Measurements from ENCODE around the gene MYBBP1A. TPM values are rescaled to one million over a fixed set of nuclear protein-coding genes. Genes with fewer than 3 reads are reported as not detected.

Gene MYBBP1A
- polyA plus RNA-seq, 3 donors, result 4.2 to 22.3 (median 5.3) TPM

- H3K27me3 Mint-ChIP-seq (ENCODE audit: low read depth in 3 of 3), result peaks cover 5 to 11% (median 7%) of the 10 kb centered on the region in 3 donors
- no peak overlapping the region for H3K4me2 ChIP-seq (replicated peaks; ENCODE audit: extremely low read depth, low read length, poor library complexity, severe bottlenecking)
- intact Hi-C loops (cut with micrococcal nuclease), result no loop called here
- peaks cover 31% of the 10 kb centered on the region for H3K4me1 Mint-ChIP-seq
- H3K27ac Mint-ChIP-seq, result no peak overlapping the region
- no peak overlapping the region for H3K27ac ChIP-seq (ENCODE audit: low read depth in 1 of 2, low read length in 2 of 2)
- 98% methylated on average over 5 of the region's 11 CpGs for WGBS (ENCODE audit: insufficient coverage)
- peaks cover 0 to 3% (median 0%) of the 10 kb centered on the region in 7 donors for H3K9me3 Mint-ChIP-seq
- H3K9ac ChIP-seq (ENCODE audit: insufficient read depth, low read length, poor library complexity, severe bottlenecking), result no peak overlapping the region
- no peaks in the 10 kb centered on the region for H3K9me3 ChIP-seq (replicated peaks in 1 of 2; ENCODE audit: control insufficient read depth in 1 of 2, insufficient read depth in 1 of 2, low read length in 2 of 2)
- no peaks in the 10 kb centered on the region for H3K79me2 ChIP-seq (ENCODE audit: insufficient read depth, low read length)
- H3K4me1 ChIP-seq (ENCODE audit: control insufficient read depth in 1 of 2, insufficient read depth in 2 of 2, low read length in 2 of 2), result peaks cover 22 to 23% of the 10 kb centered on the region in 2 donors
- no peaks in the 10 kb centered on the region for H3K36me3 ChIP-seq (replicated peaks in 1 of 2; ENCODE audit: control insufficient read depth in 1 of 2, insufficient read depth in 2 of 2, low read length in 2 of 2)
- H3K36me3 Mint-ChIP-seq, result no peaks in the 10 kb centered on the region
- no peak for TF ChIP-seq CTCF (IDR thresholded peaks at IDR 0.05)
- no peaks in the 10 kb centered on the region for H3K27me3 ChIP-seq (ENCODE audit: control insufficient read depth in 2 of 2, insufficient read depth in 2 of 2, low read length in 2 of 2)
- no peak for DNase-seq
- H4K20me1 ChIP-seq (ENCODE audit: insufficient read depth, low read length), result no peaks in the 10 kb centered on the region
- H3K4me3 ChIP-seq (replicated peaks in 1 of 3; ENCODE audit: low read depth in 2 of 3, low read length in 3 of 3), result no peak overlapping the region
- H2AFZ ChIP-seq (ENCODE audit: insufficient read depth, low read depth, low read length, poor library complexity, severe bottlenecking), result no peak overlapping the region
- H3K4me3 Mint-ChIP-seq, result no peak overlapping the region
Measured at GRCh38 chr17:4514779-4515178, 40.4 kb downstream of the MYBBP1A start.

- Mint-ChIP-seq H3K4me3 (no peak overlapping the region), H3K9me3 (peaks cover 0 to 3% (median 0%) of the 10 kb centered on the region in 7 donors), H3K36me3 (no peaks in the 10 kb centered on the region), H3K27me3 (ENCODE audit: low read depth in 3 of 3) (peaks cover 6 to 13% (median 8%) of the 10 kb centered on the region in 3 donors), H3K27ac (no peak overlapping the region), H3K4me1 (peaks cover 37% of the 10 kb centered on the region)
- Histone ChIP-seq H3K9ac (ENCODE audit: insufficient read depth, low read length, poor library complexity, severe bottlenecking) (no peak overlapping the region), H3K4me1 (ENCODE audit: control insufficient read depth in 1 of 2, insufficient read depth in 2 of 2, low read length in 2 of 2) (peaks cover 27 to 28% of the 10 kb centered on the region in 2 donors), H4K20me1 (ENCODE audit: insufficient read depth, low read length) (no peaks in the 10 kb centered on the region), H3K79me2 (ENCODE audit: insufficient read depth, low read length) (no peaks in the 10 kb centered on the region), H3K9me3 (replicated peaks in 1 of 2; ENCODE audit: control insufficient read depth in 1 of 2, insufficient read depth in 1 of 2, low read length in 2 of 2) (no peaks in the 10 kb centered on the region), H3K36me3 (replicated peaks in 1 of 2; ENCODE audit: control insufficient read depth in 1 of 2, insufficient read depth in 2 of 2, low read length in 2 of 2) (no peaks in the 10 kb centered on the region), H3K27ac (ENCODE audit: low read depth in 1 of 2, low read length in 2 of 2) (no peak overlapping the region), H3K4me3 (replicated peaks in 1 of 3; ENCODE audit: low read depth in 2 of 3, low read length in 3 of 3) (no peak overlapping the region), H2AFZ (ENCODE audit: insufficient read depth, low read depth, low read length, poor library complexity, severe bottlenecking) (no peak overlapping the region), H3K27me3 (ENCODE audit: control insufficient read depth in 2 of 2, insufficient read depth in 2 of 2, low read length in 2 of 2) (no peaks in the 10 kb centered on the region), H3K4me2 (replicated peaks; ENCODE audit: extremely low read depth, low read length, poor library complexity, severe bottlenecking) (no peak overlapping the region)
- intact Hi-C loops (cut with micrococcal nuclease), result no loop called here
- DNase-seq, result no peak
- TF ChIP-seq CTCF (IDR thresholded peaks at IDR 0.05), result no peak
- 100% methylated on average over 3 of the region's 7 CpGs for WGBS (ENCODE audit: insufficient coverage)
Measured at GRCh38 chr17:4514206-4514605, 41.0 kb downstream of the MYBBP1A start.
